HepG2 (cell line): ENCODE measurements around the gene DSTN. TPM values are rescaled to one million over a fixed set of nuclear protein-coding genes. Genes with fewer than 3 reads are reported as not detected.

Source experiments
- AKAP8 ChIP-seq: sonication (generic); formaldehyde crosslinking; IDR thresholded peaks from 2 replicates; pipeline ENCODE4 v1.5.1; 2020; ENCODE audit warnings: mild to moderate bottlenecking, missing genetic modification reagents
- CHCHD3 ChIP-seq: sonication (generic); formaldehyde crosslinking; IDR thresholded peaks from 2 replicates; pipeline ENCODE4 v1.8.0; 2022; ENCODE audit warnings: mild to moderate bottlenecking, missing genetic modification reagents, moderate library complexity
- GATAD2A ChIP-seq: IDR thresholded peaks from 2 replicates; pipeline ENCODE4 v1.6.1; 2016
- HIVEP1 ChIP-seq: sonication (generic); formaldehyde crosslinking; IDR thresholded peaks from 2 replicates; pipeline ENCODE4 v1.4.0; 2020; ENCODE audit warnings: mild to moderate bottlenecking, missing genetic modification reagents
- KDM2A ChIP-seq: sonication (generic); formaldehyde crosslinking; IDR thresholded peaks from 2 replicates; pipeline ENCODE4 v1.4.0; 2020; ENCODE audit warnings: low read depth, missing genetic modification reagents, borderline replicate concordance
- KLF11 ChIP-seq: IDR thresholded peaks from 2 replicates; pipeline ENCODE4 v1.6.1; 2016; ENCODE audit warnings: missing compliant biosample characterization
- KLF15 ChIP-seq: sonication (generic); formaldehyde crosslinking; IDR thresholded peaks from 2 replicates; pipeline ENCODE4 v1.8.1; 2023; ENCODE audit warnings: borderline replicate concordance, mild to moderate bottlenecking, inconsistent platforms, missing genetic modification reagents, mixed read lengths
- PPARG ChIP-seq: conservative IDR thresholded peaks from 2 replicates; pipeline ENCODE4 v1.6.1; 2016; ENCODE audit warnings: missing biosample characterization, missing genetic modification reagents
- RARG ChIP-seq: sonication (generic); formaldehyde crosslinking; IDR thresholded peaks from 2 replicates; pipeline ENCODE4 v1.4.0; 2020; ENCODE audit warnings: low read depth, mild to moderate bottlenecking, missing genetic modification reagents
- TBP ChIP-seq: sonication (generic); formaldehyde crosslinking; IDR thresholded peaks from 2 replicates; pipeline ENCODE4 v1.5.0; 2020; ENCODE audit warnings: missing genetic modification reagents
- polyA plus RNA-seq, 8 experiments: library from polyadenylated mRNA; depleted of rRNA in 3 of 8; stranded (reverse) in 7 of 8; unstranded in 1 of 8; fragments of >200 nt; fragmentation: Illumina TruSeq in 4 of 8; extraction: Trizol in 4 of 8; gene quantifications; 2 replicates each; pipeline versions ENCODE4 v1.2.1 to v1.2.3, GENCODE V29; 2011 to 2016; ENCODE audit warnings: low read depth in 4 of 8, missing spikeins in 1 of 8, mixed read lengths in 1 of 8; ENCODE audit not compliant: insufficient read depth in 1 of 8
- total RNA-seq, 5 experiments: library from RNA; depleted of rRNA; stranded (reverse); fragments of >200 nt; fragmentation: Illumina TruSeq; extraction: Trizol; gene quantifications; 2 replicates each; pipeline ENCODE4 v1.2.3, GENCODE V29; 2016; ENCODE audit warnings: low read depth in 1 of 5
- TF ChIP-seq, protein P1 (sequence below): sonication (generic); formaldehyde crosslinking; IDR thresholded peaks from 2 replicates; pipeline ENCODE4 v1.4.0; 2020; ENCODE audit warnings: missing genetic modification reagents
- TF ChIP-seq, protein P2 (sequence below): IDR thresholded peaks from 2 replicates; pipeline ENCODE4 v1.6.1; 2016
- TF ChIP-seq, protein P3 (sequence below): IDR thresholded peaks from 2 replicates; pipeline ENCODE4 v1.4.0; 2020; ENCODE audit warnings: mild to moderate bottlenecking, missing genetic modification reagents
- TF ChIP-seq, protein P4 (sequence below): sonication (generic); formaldehyde crosslinking; IDR thresholded peaks from 2 replicates; pipeline ENCODE4 v1.4.0; 2020; ENCODE audit warnings: missing genetic modification reagents
- TF ChIP-seq, protein P5 (sequence below): sonication (generic); formaldehyde crosslinking; conservative IDR thresholded peaks from 2 replicates; pipeline ENCODE4 v1.5.0; 2020; ENCODE audit warnings: missing genetic modification reagents
- TF ChIP-seq, protein P6 (sequence below): sonication (generic); formaldehyde crosslinking; conservative IDR thresholded peaks from 2 replicates; pipeline ENCODE4 v1.4.0; 2020; ENCODE audit warnings: mild to moderate bottlenecking, missing genetic modification reagents, moderate library complexity
- TF ChIP-seq, protein P7 (sequence below): sonication (generic); formaldehyde crosslinking; IDR thresholded peaks from 2 replicates; pipeline ENCODE4 v1.4.0; 2020; ENCODE audit warnings: missing genetic modification reagents, mild to moderate bottlenecking, borderline replicate concordance

DSTN gene
- total and polyA plus RNA-seq, 2 of the 13 experiments (the other 11 are each of a cell fraction or from before 2014, with no cell fraction given) = 27.6 to 106 TPM

DNA sequence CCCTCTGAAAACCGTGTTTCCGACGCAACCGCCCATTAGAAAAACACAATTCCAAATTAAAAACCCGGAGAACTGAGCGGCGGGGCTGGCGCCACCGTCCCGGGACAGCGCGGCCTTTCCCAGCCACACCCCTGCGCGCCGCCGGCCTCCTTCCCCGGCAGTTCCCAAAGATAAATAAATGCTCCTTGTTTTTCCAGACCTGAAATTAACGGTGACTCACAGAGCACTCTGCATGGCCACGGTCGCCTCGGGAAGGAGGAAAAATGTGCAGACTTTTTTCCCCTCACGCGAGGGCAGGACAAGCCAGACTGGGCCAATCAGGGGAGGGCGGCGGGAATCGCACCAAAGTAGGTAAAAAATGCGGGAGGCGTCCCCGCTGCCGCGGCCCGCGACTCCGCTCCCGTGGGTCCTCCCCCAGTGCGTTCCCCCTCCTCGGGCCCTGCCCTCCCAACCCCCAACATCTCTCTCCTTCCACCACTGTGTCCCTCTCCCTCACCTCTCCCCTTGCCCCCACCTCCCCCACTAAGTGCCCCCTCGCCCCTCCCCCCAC lies 828 bp upstream of the DSTN start (continued):
- TF ChIP-seq PPARG (0 out of 2 replicates have a peak, but pooled peaks have one; percentile 37), TBP (CRISPR knock-in tag) (no peak), KDM2A (CRISPR knock-in tag) (peak; percentile 76), RARG (CRISPR knock-in tag) (no peak), GATAD2A (CRISPR knock-in tag) (peak; percentile 70), KLF15 (0 out of 2 replicates have a peak, but pooled peaks have one; percentile 26), CHCHD3 (CRISPR knock-in tag) (no peak), AKAP8 (no peak), KLF11 (no peak), HIVEP1 (CRISPR knock-in tag) (0 out of 2 replicates have a peak, but pooled peaks have one; percentile 47)
- TF ChIP-seq, protein P1, sequence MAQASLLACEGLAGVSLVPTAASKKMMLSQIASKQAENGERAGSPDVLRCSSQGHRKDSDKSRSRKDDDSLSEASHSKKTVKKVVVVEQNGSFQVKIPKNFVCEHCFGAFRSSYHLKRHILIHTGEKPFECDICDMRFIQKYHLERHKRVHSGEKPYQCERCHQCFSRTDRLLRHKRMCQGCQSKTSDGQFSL (CRISPR knock-in tag) = no peak
- TF ChIP-seq, protein P2, sequence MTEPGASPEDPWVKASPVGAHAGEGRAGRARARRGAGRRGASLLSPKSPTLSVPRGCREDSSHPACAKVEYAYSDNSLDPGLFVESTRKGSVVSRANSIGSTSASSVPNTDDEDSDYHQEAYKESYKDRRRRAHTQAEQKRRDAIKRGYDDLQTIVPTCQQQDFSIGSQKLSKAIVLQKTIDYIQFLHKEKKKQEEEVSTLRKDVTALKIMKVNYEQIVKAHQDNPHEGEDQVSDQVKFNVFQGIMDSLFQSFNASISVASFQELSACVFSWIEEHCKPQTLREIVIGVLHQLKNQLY (CRISPR knock-in tag) = no peak
- TF ChIP-seq, protein P3, sequence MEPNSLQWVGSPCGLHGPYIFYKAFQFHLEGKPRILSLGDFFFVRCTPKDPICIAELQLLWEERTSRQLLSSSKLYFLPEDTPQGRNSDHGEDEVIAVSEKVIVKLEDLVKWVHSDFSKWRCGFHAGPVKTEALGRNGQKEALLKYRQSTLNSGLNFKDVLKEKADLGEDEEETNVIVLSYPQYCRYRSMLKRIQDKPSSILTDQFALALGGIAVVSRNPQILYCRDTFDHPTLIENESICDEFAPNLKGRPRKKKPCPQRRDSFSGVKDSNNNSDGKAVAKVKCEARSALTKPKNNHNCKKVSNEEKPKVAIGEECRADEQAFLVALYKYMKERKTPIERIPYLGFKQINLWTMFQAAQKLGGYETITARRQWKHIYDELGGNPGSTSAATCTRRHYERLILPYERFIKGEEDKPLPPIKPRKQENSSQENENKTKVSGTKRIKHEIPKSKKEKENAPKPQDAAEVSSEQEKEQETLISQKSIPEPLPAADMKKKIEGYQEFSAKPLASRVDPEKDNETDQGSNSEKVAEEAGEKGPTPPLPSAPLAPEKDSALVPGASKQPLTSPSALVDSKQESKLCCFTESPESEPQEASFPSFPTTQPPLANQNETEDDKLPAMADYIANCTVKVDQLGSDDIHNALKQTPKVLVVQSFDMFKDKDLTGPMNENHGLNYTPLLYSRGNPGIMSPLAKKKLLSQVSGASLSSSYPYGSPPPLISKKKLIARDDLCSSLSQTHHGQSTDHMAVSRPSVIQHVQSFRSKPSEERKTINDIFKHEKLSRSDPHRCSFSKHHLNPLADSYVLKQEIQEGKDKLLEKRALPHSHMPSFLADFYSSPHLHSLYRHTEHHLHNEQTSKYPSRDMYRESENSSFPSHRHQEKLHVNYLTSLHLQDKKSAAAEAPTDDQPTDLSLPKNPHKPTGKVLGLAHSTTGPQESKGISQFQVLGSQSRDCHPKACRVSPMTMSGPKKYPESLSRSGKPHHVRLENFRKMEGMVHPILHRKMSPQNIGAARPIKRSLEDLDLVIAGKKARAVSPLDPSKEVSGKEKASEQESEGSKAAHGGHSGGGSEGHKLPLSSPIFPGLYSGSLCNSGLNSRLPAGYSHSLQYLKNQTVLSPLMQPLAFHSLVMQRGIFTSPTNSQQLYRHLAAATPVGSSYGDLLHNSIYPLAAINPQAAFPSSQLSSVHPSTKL (CRISPR knock-in tag) = peak; percentile 79
- TF ChIP-seq, protein P4, sequence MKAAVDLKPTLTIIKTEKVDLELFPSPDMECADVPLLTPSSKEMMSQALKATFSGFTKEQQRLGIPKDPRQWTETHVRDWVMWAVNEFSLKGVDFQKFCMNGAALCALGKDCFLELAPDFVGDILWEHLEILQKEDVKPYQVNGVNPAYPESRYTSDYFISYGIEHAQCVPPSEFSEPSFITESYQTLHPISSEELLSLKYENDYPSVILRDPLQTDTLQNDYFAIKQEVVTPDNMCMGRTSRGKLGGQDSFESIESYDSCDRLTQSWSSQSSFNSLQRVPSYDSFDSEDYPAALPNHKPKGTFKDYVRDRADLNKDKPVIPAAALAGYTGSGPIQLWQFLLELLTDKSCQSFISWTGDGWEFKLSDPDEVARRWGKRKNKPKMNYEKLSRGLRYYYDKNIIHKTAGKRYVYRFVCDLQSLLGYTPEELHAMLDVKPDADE = peak; percentile 89
- TF ChIP-seq, protein P5, sequence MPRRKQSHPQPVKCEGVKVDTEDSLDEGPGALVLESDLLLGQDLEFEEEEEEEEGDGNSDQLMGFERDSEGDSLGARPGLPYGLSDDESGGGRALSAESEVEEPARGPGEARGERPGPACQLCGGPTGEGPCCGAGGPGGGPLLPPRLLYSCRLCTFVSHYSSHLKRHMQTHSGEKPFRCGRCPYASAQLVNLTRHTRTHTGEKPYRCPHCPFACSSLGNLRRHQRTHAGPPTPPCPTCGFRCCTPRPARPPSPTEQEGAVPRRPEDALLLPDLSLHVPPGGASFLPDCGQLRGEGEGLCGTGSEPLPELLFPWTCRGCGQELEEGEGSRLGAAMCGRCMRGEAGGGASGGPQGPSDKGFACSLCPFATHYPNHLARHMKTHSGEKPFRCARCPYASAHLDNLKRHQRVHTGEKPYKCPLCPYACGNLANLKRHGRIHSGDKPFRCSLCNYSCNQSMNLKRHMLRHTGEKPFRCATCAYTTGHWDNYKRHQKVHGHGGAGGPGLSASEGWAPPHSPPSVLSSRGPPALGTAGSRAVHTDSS (CRISPR knock-in tag) = no peak
- TF ChIP-seq, protein P6, sequence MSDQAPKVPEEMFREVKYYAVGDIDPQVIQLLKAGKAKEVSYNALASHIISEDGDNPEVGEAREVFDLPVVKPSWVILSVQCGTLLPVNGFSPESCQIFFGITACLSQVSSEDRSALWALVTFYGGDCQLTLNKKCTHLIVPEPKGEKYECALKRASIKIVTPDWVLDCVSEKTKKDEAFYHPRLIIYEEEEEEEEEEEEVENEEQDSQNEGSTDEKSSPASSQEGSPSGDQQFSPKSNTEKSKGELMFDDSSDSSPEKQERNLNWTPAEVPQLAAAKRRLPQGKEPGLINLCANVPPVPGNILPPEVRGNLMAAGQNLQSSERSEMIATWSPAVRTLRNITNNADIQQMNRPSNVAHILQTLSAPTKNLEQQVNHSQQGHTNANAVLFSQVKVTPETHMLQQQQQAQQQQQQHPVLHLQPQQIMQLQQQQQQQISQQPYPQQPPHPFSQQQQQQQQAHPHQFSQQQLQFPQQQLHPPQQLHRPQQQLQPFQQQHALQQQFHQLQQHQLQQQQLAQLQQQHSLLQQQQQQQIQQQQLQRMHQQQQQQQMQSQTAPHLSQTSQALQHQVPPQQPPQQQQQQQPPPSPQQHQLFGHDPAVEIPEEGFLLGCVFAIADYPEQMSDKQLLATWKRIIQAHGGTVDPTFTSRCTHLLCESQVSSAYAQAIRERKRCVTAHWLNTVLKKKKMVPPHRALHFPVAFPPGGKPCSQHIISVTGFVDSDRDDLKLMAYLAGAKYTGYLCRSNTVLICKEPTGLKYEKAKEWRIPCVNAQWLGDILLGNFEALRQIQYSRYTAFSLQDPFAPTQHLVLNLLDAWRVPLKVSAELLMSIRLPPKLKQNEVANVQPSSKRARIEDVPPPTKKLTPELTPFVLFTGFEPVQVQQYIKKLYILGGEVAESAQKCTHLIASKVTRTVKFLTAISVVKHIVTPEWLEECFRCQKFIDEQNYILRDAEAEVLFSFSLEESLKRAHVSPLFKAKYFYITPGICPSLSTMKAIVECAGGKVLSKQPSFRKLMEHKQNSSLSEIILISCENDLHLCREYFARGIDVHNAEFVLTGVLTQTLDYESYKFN (CRISPR knock-in tag) = no peak
- TF ChIP-seq, protein P7, sequence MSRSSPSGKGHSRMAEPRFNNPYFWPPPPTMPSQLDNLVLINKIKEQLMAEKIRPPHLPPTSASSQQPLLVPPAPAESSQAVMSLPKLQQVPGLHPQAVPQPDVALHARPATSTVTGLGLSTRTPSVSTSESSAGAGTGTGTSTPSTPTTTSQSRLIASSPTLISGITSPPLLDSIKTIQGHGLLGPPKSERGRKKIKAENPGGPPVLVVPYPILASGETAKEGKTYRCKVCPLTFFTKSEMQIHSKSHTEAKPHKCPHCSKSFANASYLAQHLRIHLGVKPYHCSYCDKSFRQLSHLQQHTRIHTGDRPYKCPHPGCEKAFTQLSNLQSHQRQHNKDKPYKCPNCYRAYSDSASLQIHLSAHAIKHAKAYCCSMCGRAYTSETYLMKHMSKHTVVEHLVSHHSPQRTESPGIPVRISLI = peak; percentile 74; the same call in 1 of the 2 replicates
